ENCODE measurements around the gene PCDH18. TPM values are rescaled to one million over a fixed set of nuclear protein-coding genes. Genes with fewer than 3 reads are reported as not detected.
A peak's percentile ranks its signal among the peaks of the same experiment; 100 is the strongest.
"Not testable (repeated sequence)": the region's sequence is repeated elsewhere in the genome, so short reads cannot be mapped to it uniquely, and the experiment has no call there.

The PCDH18 gene
- total RNA-seq, 1 donor = 278 TPM

GRCh38 chr4:137519406-137519805 lies 12.9 kb downstream of the PCDH18 start:
- DNase-seq (ENCODE audit: low read depth) = no peak
- no peak for TF ChIP-seq CTCF (IDR thresholded peaks at IDR 0.05; ENCODE audit: insufficient read depth, low read depth, low read length)
- no peak overlapping the region for H3K4me3 ChIP-seq (ENCODE audit: low read depth, low read length)

- not testable (repeated sequence) for H3K4me3 ChIP-seq (ENCODE audit: low read depth, low read length); DNase-seq (ENCODE audit: low read depth)
These were observed 15.0 kb downstream of the PCDH18 start for GRCh38 chr4:137517323-137517722.

GRCh38 chr4:137514406-137515111 lies 17.7 kb downstream of the PCDH18 start:
- peak; percentile 22 for DNase-seq (ENCODE audit: low read depth)
- H3K4me3 ChIP-seq (ENCODE audit: low read depth, low read length) = no peak overlapping the region
- TF ChIP-seq CTCF (IDR thresholded peaks at IDR 0.05; ENCODE audit: insufficient read depth, low read depth, low read length) = no peak

- H3K4me3 ChIP-seq (ENCODE audit: low read depth, low read length) = peak overlapping the region; percentile 17
These were observed 21.6 kb downstream of the PCDH18 start for GRCh38 chr4:137510557-137511265.

GRCh38 chr4:137509855-137510282 lies 22.4 kb downstream of the PCDH18 start:
- DNase-seq (ENCODE audit: low read depth) = peak; percentile 71
- no peak overlapping the region for H3K4me3 ChIP-seq (ENCODE audit: low read depth, low read length)

More at GRCh38 chr4:137510557-137511265, 21.6 kb downstream of the PCDH18 start:
- no peak for TF ChIP-seq CTCF (IDR thresholded peaks at IDR 0.05; ENCODE audit: insufficient read depth, low read depth, low read length)
- peak; percentile 93 for DNase-seq (ENCODE audit: low read depth)

GRCh38 chr4:137502339-137503129 lies 29.8 kb downstream of the PCDH18 start:
- TF ChIP-seq CTCF (IDR thresholded peaks at IDR 0.05; ENCODE audit: insufficient read depth, low read depth, low read length) = no peak
- no peak overlapping the region for H3K4me3 ChIP-seq (ENCODE audit: low read depth, low read length)
- DNase-seq (ENCODE audit: low read depth) = no peak

More at GRCh38 chr4:137509855-137510282, 22.4 kb downstream of the PCDH18 start:
- TF ChIP-seq CTCF (IDR thresholded peaks at IDR 0.05; ENCODE audit: insufficient read depth, low read depth, low read length) = no peak

- DNase-seq (ENCODE audit: low read depth) = not testable (repeated sequence)
These were observed 36.0 kb downstream of the PCDH18 start for GRCh38 chr4:137496267-137496666.

More at GRCh38 chr4:137496267-137496666, 36.0 kb downstream of the PCDH18 start:
- not testable (repeated sequence) for H3K4me3 ChIP-seq (ENCODE audit: low read depth, low read length)

Data from fibroblast of villous mesenchyme (primary cell).